ENCODE results near the gene FAM167B.
"Not testable (repeated sequence)": the region's sequence is repeated elsewhere in the genome, so short reads cannot be mapped to it uniquely, and the experiment has no call there.

FAM167B gene

GRCh38 chr1:32239790-32240139 is 7.3 kb upstream of the FAM167B start:
- Histone ChIP-seq H3K4me1 (ENCODE audit: insufficient read depth, low read length) (no peaks in the 10 kb centered on the region), H3K9ac (ENCODE audit: low read depth, low read length) (peak overlapping the region; percentile 90), H3K9me3 (ENCODE audit: control insufficient read depth, insufficient read depth, low read length) (no peaks in the 10 kb centered on the region), H3K36me3 (ENCODE audit: insufficient read depth, low read length) (no peaks in the 10 kb centered on the region)

- H3K36me3 ChIP-seq (ENCODE audit: insufficient read depth, low read length): no peaks in the 10 kb centered on the region
- no peaks in the 10 kb centered on the region for H3K4me1 ChIP-seq (ENCODE audit: insufficient read depth, low read length)
- peak overlapping the region; percentile 90 for H3K9ac ChIP-seq (ENCODE audit: low read depth, low read length)
- H3K9me3 ChIP-seq (ENCODE audit: control insufficient read depth, insufficient read depth, low read length): no peaks in the 10 kb centered on the region
Observed at GRCh38 chr1:32240140-32240951, 6.7 kb upstream of the FAM167B start.

GRCh38 chr1:32241001-32241763 is 5.8 kb upstream of the FAM167B start:
- no peaks in the 10 kb centered on the region for H3K4me1 ChIP-seq (ENCODE audit: insufficient read depth, low read length)
- H3K9ac ChIP-seq (ENCODE audit: low read depth, low read length): peak overlapping the region; percentile 90
- H3K36me3 ChIP-seq (ENCODE audit: insufficient read depth, low read length): no peaks in the 10 kb centered on the region
- no peaks in the 10 kb centered on the region for H3K9me3 ChIP-seq (ENCODE audit: control insufficient read depth, insufficient read depth, low read length)

DNA sequence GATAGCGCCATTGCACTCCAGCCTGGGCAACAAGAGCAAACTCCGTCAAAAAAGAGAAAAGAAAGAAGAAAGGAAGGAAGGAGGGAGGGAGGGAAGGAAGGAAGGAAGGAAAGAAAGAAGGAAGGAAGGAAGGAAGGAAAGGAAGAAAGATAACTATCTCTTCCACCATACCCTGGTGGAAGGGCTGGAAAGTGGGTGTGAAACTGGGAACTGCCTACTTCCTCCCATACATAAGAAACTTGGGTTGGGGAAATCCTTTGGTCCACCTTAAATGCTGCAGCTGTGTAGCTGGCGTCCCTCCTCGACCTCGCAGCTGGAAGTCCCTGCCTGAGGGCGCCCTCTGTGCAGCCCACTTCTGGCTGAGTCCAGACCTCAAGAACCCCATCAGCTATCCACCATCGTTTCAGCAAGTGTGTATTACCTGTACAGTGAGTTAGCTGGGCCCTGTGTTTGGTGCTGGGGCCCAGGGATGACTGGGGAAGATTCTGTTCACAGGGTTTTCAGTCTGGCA is 4.6 kb upstream of the FAM167B start:
- H3K36me3 ChIP-seq (ENCODE audit: insufficient read depth, low read length): no peaks in the 10 kb centered on the region
- H3K9me3 ChIP-seq (ENCODE audit: control insufficient read depth, insufficient read depth, low read length): no peaks in the 10 kb centered on the region
- no peaks in the 10 kb centered on the region for H3K4me1 ChIP-seq (ENCODE audit: insufficient read depth, low read length)
- no peak overlapping the region for H3K9ac ChIP-seq (ENCODE audit: low read depth, low read length)

DNA sequence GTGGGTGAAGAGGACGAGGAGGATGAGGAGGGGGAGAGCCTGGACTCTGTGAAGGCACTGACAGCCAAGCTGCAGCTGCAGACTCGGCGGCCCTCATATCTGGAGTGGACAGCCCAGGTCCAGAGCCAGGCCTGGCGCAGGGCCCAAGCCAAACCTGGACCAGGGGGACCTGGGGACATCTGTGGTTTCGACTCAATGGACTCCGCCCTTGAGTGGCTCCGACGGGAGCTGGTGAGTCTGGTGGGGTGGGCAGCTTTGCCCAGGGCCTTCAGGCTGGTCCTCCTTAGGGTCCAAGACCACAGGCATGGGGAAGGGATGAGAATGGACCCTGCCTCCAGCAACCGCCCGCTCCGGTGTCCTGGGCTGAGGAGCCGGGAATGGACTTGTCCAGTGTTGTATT is 430 bp downstream of the FAM167B start:
- H3K9me3 ChIP-seq (ENCODE audit: control insufficient read depth, insufficient read depth, low read length): no peaks in the 10 kb centered on the region
- no peak overlapping the region for H3K9ac ChIP-seq (ENCODE audit: low read depth, low read length)
- no peaks in the 10 kb centered on the region for H3K36me3 ChIP-seq (ENCODE audit: insufficient read depth, low read length)
- peaks cover 24% of the 10 kb centered on the region for H3K4me1 ChIP-seq (ENCODE audit: insufficient read depth, low read length)

DNA sequence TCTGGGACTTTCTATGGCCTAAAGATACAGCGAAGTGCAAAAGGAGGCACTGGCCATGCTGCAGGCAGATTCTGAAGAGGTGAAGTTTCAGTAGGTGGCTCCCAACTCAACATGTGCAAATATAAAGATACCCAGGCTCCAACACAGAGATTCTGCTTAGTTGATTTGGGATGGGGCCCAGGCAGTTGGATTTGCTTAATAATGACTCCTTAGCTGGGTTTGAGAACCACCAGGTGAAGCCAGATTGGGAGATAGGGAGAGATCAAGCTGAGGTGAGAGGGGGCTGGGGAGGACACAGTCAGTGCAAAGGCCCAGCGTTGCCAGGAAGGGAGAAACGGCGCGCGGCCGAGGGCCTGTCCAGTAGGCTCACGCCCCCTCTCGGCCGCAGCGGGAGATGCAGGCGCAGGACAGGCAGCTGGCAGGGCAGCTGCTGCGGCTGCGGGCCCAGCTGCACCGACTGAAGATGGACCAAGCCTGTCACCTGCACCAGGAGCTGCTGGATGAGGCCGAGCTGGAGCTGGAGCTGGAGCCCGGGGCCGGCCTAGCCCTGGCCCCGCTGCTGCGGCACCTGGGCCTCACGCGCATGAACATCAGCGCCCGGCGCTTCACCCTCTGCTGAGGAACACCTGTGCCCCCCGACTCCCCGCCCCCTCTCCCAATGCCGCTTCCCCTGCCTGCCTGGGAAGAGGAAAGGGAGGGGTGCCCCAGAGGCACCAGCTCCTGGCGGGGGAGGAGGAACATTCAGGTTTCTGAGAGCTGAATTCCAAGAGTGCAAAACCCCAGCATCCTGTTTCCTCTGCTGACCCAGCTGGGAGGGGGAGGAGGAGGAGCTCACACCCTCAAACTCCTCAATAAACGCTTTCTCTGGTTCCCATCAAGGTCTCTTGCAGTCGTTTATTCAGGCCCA is 1.2 kb downstream of the FAM167B start:
- no peaks in the 10 kb centered on the region for H3K36me3 ChIP-seq (ENCODE audit: insufficient read depth, low read length)
- no peaks in the 10 kb centered on the region for H3K9me3 ChIP-seq (ENCODE audit: control insufficient read depth, insufficient read depth, low read length)
- peak overlapping the region; percentile 33; the same call in 1 of the 2 replicates for H3K9ac ChIP-seq (ENCODE audit: low read depth, low read length)
- H3K4me1 ChIP-seq (ENCODE audit: insufficient read depth, low read length): peaks cover 24% of the 10 kb centered on the region

GRCh38 chr1:32249831-32250525 is 3.0 kb downstream of the FAM167B start:
- H3K9me3 ChIP-seq (ENCODE audit: control insufficient read depth, insufficient read depth, low read length): no peaks in the 10 kb centered on the region
- H3K36me3 ChIP-seq (ENCODE audit: insufficient read depth, low read length): no peaks in the 10 kb centered on the region
- H3K4me1 ChIP-seq (ENCODE audit: insufficient read depth, low read length): peaks cover 24% of the 10 kb centered on the region
- no peak overlapping the region for H3K9ac ChIP-seq (ENCODE audit: low read depth, low read length)

GRCh38 chr1:32250893-32251716 is 4.1 kb downstream of the FAM167B start, which contains the start of gene LCK:
TSS of gene LCK (plus strand) at chr1:32251265. CDS start at chr1:32274330, 23,065 bp downstream.
- Histone ChIP-seq H3K36me3 (ENCODE audit: insufficient read depth, low read length) (no peaks in the 10 kb centered on the region), H3K4me1 (ENCODE audit: insufficient read depth, low read length) (peaks cover 24% of the 10 kb centered on the region), H3K9me3 (ENCODE audit: control insufficient read depth, insufficient read depth, low read length) (no peaks in the 10 kb centered on the region), H3K9ac (ENCODE audit: low read depth, low read length) (no peak within 1 kb of the TSS)

DNA sequence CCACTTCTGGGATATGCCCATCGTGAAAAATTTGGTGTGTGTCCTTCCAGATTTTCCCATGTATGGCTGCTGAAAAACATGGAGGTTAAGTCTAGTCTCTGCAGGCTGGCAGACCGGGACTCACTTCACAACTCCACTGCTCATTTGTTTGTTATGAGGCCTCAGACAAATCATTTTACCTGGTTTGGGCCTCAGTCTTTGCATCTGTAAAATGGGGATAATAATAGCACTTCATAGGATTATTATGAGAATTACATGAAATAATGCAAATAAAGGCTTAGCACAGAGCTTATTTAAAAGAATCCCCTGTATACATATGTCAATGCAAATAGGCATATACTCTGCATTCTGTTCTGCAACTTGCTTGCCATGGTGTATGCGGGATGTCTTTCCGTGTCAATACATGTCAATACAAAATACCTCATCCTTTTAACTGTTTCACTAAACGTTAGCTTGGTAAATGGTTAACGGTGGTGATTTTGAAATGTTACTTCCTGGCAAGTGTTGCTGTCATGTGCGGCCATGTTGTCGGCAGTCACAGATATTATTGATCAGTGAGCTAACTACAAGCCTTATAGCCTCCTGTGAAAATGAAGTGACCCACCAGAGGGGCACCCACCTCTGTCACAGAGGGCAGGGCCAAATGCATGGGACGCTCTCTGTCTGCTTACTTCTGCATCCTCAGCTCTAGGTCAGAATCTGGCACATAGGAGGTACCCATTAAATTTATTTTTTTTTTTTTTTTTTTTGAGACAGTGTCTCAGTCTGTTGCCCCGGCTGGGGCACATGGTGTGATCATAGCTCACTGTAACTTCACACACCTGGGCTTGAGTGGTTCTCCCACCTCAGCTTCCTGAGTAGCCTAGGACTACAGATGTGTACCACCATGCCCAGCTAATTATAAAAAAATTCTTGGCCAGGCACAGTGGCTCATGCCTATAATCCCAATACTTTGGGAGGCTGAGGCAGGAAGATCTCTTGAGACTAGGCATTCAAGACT is 8.3 kb downstream of the FAM167B start:
- Histone ChIP-seq H3K36me3 (ENCODE audit: insufficient read depth, low read length) (no peaks in the 10 kb centered on the region), H3K9ac (ENCODE audit: low read depth, low read length) (no peak overlapping the region), H3K4me1 (ENCODE audit: insufficient read depth, low read length) (peaks cover 11% of the 10 kb centered on the region), H3K9me3 (ENCODE audit: control insufficient read depth, insufficient read depth, low read length) (no peaks in the 10 kb centered on the region)

DNA sequence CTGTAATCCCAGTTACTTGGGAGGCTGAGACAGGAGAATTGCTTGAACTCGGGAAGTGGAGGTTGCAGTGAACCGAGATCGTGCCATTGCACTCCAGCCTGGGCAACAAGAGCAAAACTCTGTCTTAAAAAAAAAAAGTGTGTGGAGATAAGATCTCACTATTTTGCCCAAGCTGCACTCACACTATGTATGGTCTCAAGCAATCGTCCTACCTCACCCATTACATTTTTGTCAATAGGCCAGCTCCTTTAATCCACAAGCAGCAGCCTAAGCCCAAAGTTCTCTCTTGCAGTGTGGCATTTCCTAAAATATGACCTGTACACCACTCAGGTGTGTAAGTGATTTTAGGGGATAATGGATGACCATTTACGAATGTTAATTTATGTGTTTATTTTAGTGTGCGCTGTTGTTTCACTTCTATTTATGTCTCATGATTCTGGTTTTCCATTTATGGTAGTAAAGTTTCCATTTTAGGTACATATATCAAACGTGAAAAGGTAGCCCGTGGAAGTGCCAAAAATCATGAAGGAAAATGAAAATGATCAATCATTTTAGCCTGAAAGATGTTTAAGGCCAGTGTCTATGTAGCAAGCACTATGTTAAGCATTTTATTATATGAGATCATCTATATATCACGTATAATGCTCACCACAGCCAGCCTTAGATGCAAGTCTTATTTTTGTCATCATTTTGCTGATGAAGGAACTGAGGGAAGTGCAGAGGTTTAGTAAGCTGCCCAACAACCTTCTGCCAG is 9.6 kb downstream of the FAM167B start:
- no peaks in the 10 kb centered on the region for H3K36me3 ChIP-seq (ENCODE audit: insufficient read depth, low read length)
- no peak overlapping the region for H3K9ac ChIP-seq (ENCODE audit: low read depth, low read length)
- H3K9me3 ChIP-seq (ENCODE audit: control insufficient read depth, insufficient read depth, low read length): no peaks in the 10 kb centered on the region
- no peaks in the 10 kb centered on the region for H3K4me1 ChIP-seq (ENCODE audit: insufficient read depth, low read length)

DNA sequence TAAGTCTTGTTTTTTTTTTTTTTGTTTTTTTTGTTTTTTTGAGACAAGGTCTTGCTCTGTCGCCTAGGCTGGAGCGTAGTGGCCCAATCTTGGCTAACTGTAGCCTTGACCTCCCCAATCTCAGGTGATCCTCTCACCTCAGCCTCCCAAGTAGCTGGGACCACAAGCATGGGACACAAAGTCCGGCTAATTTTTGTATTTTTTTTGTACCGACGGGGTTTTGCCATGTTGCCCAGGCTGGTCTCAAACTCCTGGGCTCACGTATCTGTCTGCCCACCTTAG is 10.1 kb downstream of the FAM167B start:
- no peaks in the 10 kb centered on the region for H3K4me1 ChIP-seq (ENCODE audit: insufficient read depth, low read length)
- no peak overlapping the region for H3K9ac ChIP-seq (ENCODE audit: low read depth, low read length)

GRCh38 chr1:32263236-32263593 is 16.2 kb downstream of the FAM167B start:
- H3K36me3 ChIP-seq (ENCODE audit: insufficient read depth, low read length); H3K9me3 ChIP-seq (ENCODE audit: control insufficient read depth, insufficient read depth, low read length); H3K9ac ChIP-seq (ENCODE audit: low read depth, low read length); H3K4me1 ChIP-seq (ENCODE audit: insufficient read depth, low read length): not testable (repeated sequence)

More for the DNA sequence above, 10.1 kb downstream of the FAM167B start:
- Histone ChIP-seq H3K9me3 (ENCODE audit: control insufficient read depth, insufficient read depth, low read length) (no peaks in the 10 kb centered on the region), H3K36me3 (ENCODE audit: insufficient read depth, low read length) (no peaks in the 10 kb centered on the region)
